Measurements from ENCODE around the gene PCDH9.

DNA sequence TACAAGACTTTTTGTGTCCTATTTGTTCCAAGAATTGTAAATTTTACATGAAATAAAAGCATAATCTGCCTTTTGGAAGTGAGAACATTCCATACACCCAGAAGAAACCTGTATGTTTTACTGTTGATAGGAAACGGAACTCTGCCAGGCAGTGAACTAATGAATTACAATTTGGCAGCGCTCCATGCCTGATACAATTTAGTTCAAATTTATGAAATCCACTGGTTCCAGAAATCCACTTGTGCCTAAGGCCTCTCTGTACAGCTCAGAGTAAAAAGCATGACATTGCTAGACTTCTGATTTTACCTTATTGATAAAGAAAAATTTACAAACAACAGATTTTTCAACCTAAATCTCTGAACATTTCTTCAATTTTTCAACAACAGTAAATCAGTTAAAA, 78.1 kb downstream of the PCDH9 start:
- TF ChIP-seq EP300 (IDR thresholded peaks at IDR 0.05; ENCODE audit: low read depth): no peak
- no peak for TF ChIP-seq POLR2A (IDR thresholded peaks at IDR 0.05)
